GM18505 (cell line): Measurements from ENCODE around the gene EGFL7.

Experiments
- ATAC-seq: cut with Tn5 transposase; IDR thresholded peaks from one replicate; pipeline ENCODE4 v1.9.1; 2021; ENCODE audit not compliant: unreplicated experiment
- POLR2A ChIP-seq: IDR thresholded peaks from 4 replicates; pipeline ENCODE4 v1.6.1; 2011; ENCODE audit warnings: borderline replicate concordance; ENCODE audit not compliant: insufficient read depth, insufficient read length; ENCODE audit errors: extremely low read depth

Gene EGFL7

GRCh38 chr9:136644593-136645351 is 17.9 kb upstream of the EGFL7 start:
- no peak for ATAC-seq

GRCh38 chr9:136645352-136645902 is 17.3 kb upstream of the EGFL7 start:
- TF ChIP-seq POLR2A = no peak
- ATAC-seq = no peak

More at GRCh38 chr9:136644593-136645351, 17.9 kb upstream of the EGFL7 start:
- no peak for TF ChIP-seq POLR2A

- ATAC-seq = no peak
- no peak for TF ChIP-seq POLR2A
Observed at GRCh38 chr9:136645903-136646754, 16.6 kb upstream of the EGFL7 start.

- no peak for ATAC-seq
- TF ChIP-seq POLR2A = no peak
Observed at GRCh38 chr9:136646827-136647711, 15.6 kb upstream of the EGFL7 start.

- TF ChIP-seq POLR2A = no peak
- no peak for ATAC-seq
Observed at GRCh38 chr9:136648751-136649150, 14.0 kb upstream of the EGFL7 start.

GRCh38 chr9:136650021-136650420 is 12.7 kb upstream of the EGFL7 start:
- no peak for TF ChIP-seq POLR2A
- no peak for ATAC-seq

GRCh38 chr9:136650648-136651047 is 12.1 kb upstream of the EGFL7 start:
- ATAC-seq = no peak
- TF ChIP-seq POLR2A = no peak

GRCh38 chr9:136651860-136652259 is 10.9 kb upstream of the EGFL7 start:
- no peak for ATAC-seq
- no peak for TF ChIP-seq POLR2A

- TF ChIP-seq POLR2A = no peak
- ATAC-seq = no peak
Observed at GRCh38 chr9:136653323-136654079, 9.2 kb upstream of the EGFL7 start.

GRCh38 chr9:136654820-136655535 is 7.7 kb upstream of the EGFL7 start:
- ATAC-seq = no peak
- TF ChIP-seq POLR2A = no peak

GRCh38 chr9:136655536-136656182 is 7.1 kb upstream of the EGFL7 start:
- ATAC-seq = no peak
- TF ChIP-seq POLR2A = no peak
